Mucosa of descending colon (tissue), 3 donors: ENCODE data around the gene AADACL4. TPM values are rescaled to one million over a fixed set of nuclear protein-coding genes. Genes with fewer than 3 reads are reported as not detected.

ENCODE experiments used
- ATAC-seq: fragments of 200-7000 bp; cut with Tn5 transposase; one replicate; pipeline ENCODE4 v1.9.1; 2020; ENCODE audit warnings: mild to moderate bottlenecking, moderate library complexity
- DNase-seq, 3 donors: peaks; one replicate each; pipeline ENCODE4 v3.0.0-alpha.2; 2020
- H3K36me3 ChIP-seq: fragments of 200-600 bp; one replicate; pipeline ENCODE4 v1.8.0; 2021; ENCODE audit warnings: low read depth, mild to moderate bottlenecking
- H3K4me1 ChIP-seq: fragments of 200-600 bp; one replicate; pipeline ENCODE4 v1.8.0; 2021; ENCODE audit warnings: low read depth, mild to moderate bottlenecking
- H3K4me3 ChIP-seq: fragments of 200-600 bp; one replicate; pipeline ENCODE4 v1.8.0; 2021; ENCODE audit warnings: mild to moderate bottlenecking
- H3K9me3 ChIP-seq: fragments of 200-600 bp; one replicate; pipeline ENCODE4 v1.8.0; 2021; ENCODE audit warnings: mild to moderate bottlenecking
- CTCF ChIP-seq: fragments of 200-600 bp; IDR thresholded peaks from one replicate; pipeline ENCODE4 v1.8.0; 2022; ENCODE audit warnings: antibody characterized with exemption, mild to moderate bottlenecking
- intact Hi-C, 2 donors: fragments of 100-400 bp; cut with DNase I in 1 of 2; cut with micrococcal nuclease in 1 of 2; formaldehyde crosslinking; loops; one replicate each; pipeline versions ENCODE4 v1.11.0 to v1.11.1; 2022; cut with DNase I, micrococcal nuclease
- total RNA-seq, 3 donors: library from RNA; stranded (reverse); fragmentation: NEBNext Ultra II Directional in 2 of 3; extraction: Animal tissue kit (Norgen Biotek cat#: 25700) in 2 of 3; gene quantifications; one replicate each; pipeline versions ENCODE4 v1.2.1 to v1.2.4, GENCODE V29; 2021 to 2023
- donor health status: DM: no; HTN: no; CAD: no; lungs with moderate emphysema.
- donor health status: DM: no; HTN: no; CAD: no.
- donor health status: DM: no; HTN: yes; CAD: no.

Gene AADACL4
- total RNA-seq, 3 donors from 2014 or later = not detected

DNA sequence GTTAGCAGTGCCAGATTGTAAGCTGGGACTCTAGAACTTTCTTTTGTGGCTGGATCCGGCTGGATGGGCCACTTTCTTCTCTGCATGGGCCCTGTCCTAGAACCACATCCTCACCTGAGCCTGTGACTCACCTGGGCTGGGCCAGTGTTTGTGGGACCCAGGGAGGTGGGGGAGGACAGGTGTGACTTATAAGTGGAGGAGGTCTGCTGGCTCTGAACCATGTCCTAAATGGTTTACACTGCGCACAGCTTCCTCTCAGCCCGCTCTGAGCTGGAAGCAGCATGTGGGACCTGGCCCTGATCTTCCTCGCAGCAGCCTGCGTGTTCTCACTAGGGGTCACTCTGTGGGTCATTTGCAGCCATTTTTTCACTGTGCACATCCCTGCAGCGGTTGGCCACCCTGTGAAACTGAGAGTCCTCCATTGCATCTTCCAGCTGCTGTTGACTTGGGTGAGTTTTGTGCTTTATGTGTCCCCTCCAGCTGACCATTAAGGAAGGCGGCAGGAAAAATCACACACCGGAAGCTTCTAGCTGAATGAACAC lies 72.1 kb downstream of the AADACL4 start, which contains the start of gene AADACL3:
AADACL3 (plus strand) TSS at position 215 of the 542 bp plus-strand sequence; CDS start at position 282, 67 bp downstream.
- ATAC-seq (no peak), DNase-seq (no peak)
- H3K36me3 ChIP-seq = no peaks in the 10 kb centered on the region
- no peaks in the 10 kb centered on the region for H3K9me3 ChIP-seq
- no peak within 1 kb of the TSS for H3K4me3 ChIP-seq
- H3K4me1 ChIP-seq = no peaks in the 10 kb centered on the region
- intact Hi-C loops = no loop called here
- no peak for TF ChIP-seq CTCF

Other genes with a start within 250 kb of the AADACL4 start
- 100 to 1,000 TPM in 1 of 3 donors, 10 to 100 TPM in 2; 85.9 to 141 (median 90.1) TPM for gene DHRS3, start 25.9 kb upstream of the AADACL4 start, total RNA-seq
- not detected for gene AADACL3, start 72.0 kb downstream of the AADACL4 start, total RNA-seq
- gene CFAP107, start 102.1 kb downstream of the AADACL4 start, total RNA-seq = not detected
- gene PRAMEF12, start 129.7 kb downstream of the AADACL4 start, total RNA-seq = not detected
- not detected for gene PRAMEF1, start 147.3 kb downstream of the AADACL4 start, total RNA-seq
- gene PRAMEF11, start 187.3 kb downstream of the AADACL4 start, total RNA-seq = not detected
- gene HNRNPCL1, start 204.6 kb downstream of the AADACL4 start, total RNA-seq = not detected
- not detected for gene PRAMEF2, start 213.0 kb downstream of the AADACL4 start, total RNA-seq
- gene PRAMEF4, start 242.1 kb downstream of the AADACL4 start, total RNA-seq = not detected